Liver (tissue), 9 donors: ENCODE measurements around the gene SH3RF3. TPM values are rescaled to one million over a fixed set of nuclear protein-coding genes. Genes with fewer than 3 reads are reported as not detected.

Experiments used
- DNase-seq: peaks from one replicate; pipeline ENCODE4 v3.0.0-alpha.2; 2017; ENCODE audit warnings: low spot score
- H3K27ac ChIP-seq, 2 donors: one replicate each; pipeline ENCODE4 v1.7.0; 2013; ENCODE audit warnings: inconsistent platforms in 2 of 2, low read length in 2 of 2, control low read depth in 1 of 2, low read depth in 1 of 2, mild to moderate bottlenecking in 1 of 2
- H3K27me3 ChIP-seq, 4 donors: one replicate each; pipeline versions ENCODE4 v1.6.1 to v1.7.0; 2013; ENCODE audit warnings: low read length in 3 of 4, inconsistent platforms in 1 of 4, mild to moderate bottlenecking in 1 of 4, moderate library complexity in 1 of 4; ENCODE audit not compliant: control insufficient read depth in 4 of 4, insufficient read depth in 4 of 4
- H3K36me3 ChIP-seq, 4 donors: one replicate each; pipeline versions ENCODE4 v1.6.1 to v1.7.0; 2013; ENCODE audit warnings: low read length in 3 of 4, mild to moderate bottlenecking in 3 of 4, low read depth in 1 of 4, moderate library complexity in 1 of 4; ENCODE audit not compliant: control insufficient read depth in 4 of 4, insufficient read depth in 3 of 4
- H3K4me1 ChIP-seq, 4 donors: one replicate each; pipeline versions ENCODE4 v1.6.1 to v1.7.0; 2013; ENCODE audit warnings: low read length in 3 of 4, mild to moderate bottlenecking in 3 of 4, moderate library complexity in 1 of 4; ENCODE audit not compliant: control insufficient read depth in 4 of 4, insufficient read depth in 4 of 4
- H3K4me3 ChIP-seq, 3 donors: one replicate each; pipeline versions ENCODE4 v1.6.1 to v1.7.0; 2013; ENCODE audit warnings: low read length in 3 of 3, control low read depth in 1 of 3, low read depth in 1 of 3, mild to moderate bottlenecking in 1 of 3
- H3K9ac ChIP-seq, 2 donors: one replicate each; pipeline ENCODE4 v1.7.0; 2013; ENCODE audit warnings: low read length in 2 of 2, mild to moderate bottlenecking in 2 of 2, moderate library complexity in 2 of 2, control low read depth in 1 of 2, low read depth in 1 of 2
- H3K9me3 ChIP-seq, 4 donors: one replicate each; pipeline versions ENCODE4 v1.6.1 to v1.7.0; 2013; ENCODE audit warnings: low read length in 3 of 4; ENCODE audit not compliant: control insufficient read depth in 4 of 4
- CTCF ChIP-seq: fragments of 150-350 bp; IDR thresholded peaks from 2 replicates; pipeline ENCODE4 v1.5.1; 2017; ENCODE audit warnings: improper control_type of control experiment, low read depth, low read length; ENCODE audit not compliant: missing input control
- EGR1 ChIP-seq, 2 donors: IDR thresholded peaks; 2 replicates each; pipeline ENCODE4 v1.6.1; 2016 to 2018; ENCODE audit warnings: antibody characterized with exemption in 2 of 2, low read depth in 2 of 2
- FOXA1 ChIP-seq: IDR thresholded peaks from 2 replicates; pipeline ENCODE4 v1.6.1; 2016; ENCODE audit warnings: antibody characterized with exemption
- FOXA2 ChIP-seq: IDR thresholded peaks from 2 replicates; pipeline ENCODE4 v1.6.1; 2016; ENCODE audit warnings: antibody characterized with exemption
- HNF4A ChIP-seq, 2 donors: conservative IDR thresholded peaks; 2 replicates each; pipeline ENCODE4 v1.6.1; 2016; ENCODE audit warnings: antibody characterized with exemption in 2 of 2, mild to moderate bottlenecking in 2 of 2
- HNF4G ChIP-seq: IDR thresholded peaks from 2 replicates; pipeline ENCODE4 v1.6.1; 2016; ENCODE audit warnings: antibody characterized with exemption
- JUND ChIP-seq, 2 donors: IDR thresholded peaks; 2 replicates each; pipeline ENCODE4 v1.6.1; 2016; ENCODE audit warnings: antibody characterized with exemption in 2 of 2
- MAX ChIP-seq: IDR thresholded peaks from 2 replicates; pipeline ENCODE4 v1.6.1; 2016; ENCODE audit warnings: antibody characterized with exemption
- RAD21 ChIP-seq, 2 donors: IDR thresholded peaks; 2 replicates each; pipeline ENCODE4 v1.6.1; 2016; ENCODE audit warnings: antibody characterized with exemption in 2 of 2, mild to moderate bottlenecking in 2 of 2
- REST ChIP-seq: IDR thresholded peaks from 2 replicates; pipeline ENCODE4 v1.6.1; 2016; ENCODE audit warnings: antibody characterized with exemption, mild to moderate bottlenecking
- RXRA ChIP-seq, 2 donors: IDR thresholded peaks; 2 replicates each; pipeline ENCODE4 v1.6.1; 2017 to 2018; ENCODE audit warnings: antibody characterized with exemption in 2 of 2, mild to moderate bottlenecking in 1 of 2
- SP1 ChIP-seq: IDR thresholded peaks from 2 replicates; pipeline ENCODE4 v1.6.1; 2018; ENCODE audit warnings: antibody characterized with exemption, mild to moderate bottlenecking
- TAF1 ChIP-seq: conservative IDR thresholded peaks from 2 replicates; pipeline ENCODE4 v1.6.1; 2016; ENCODE audit warnings: antibody characterized with exemption, mild to moderate bottlenecking
- YY1 ChIP-seq: IDR thresholded peaks from 2 replicates; pipeline ENCODE4 v1.6.1; 2016; ENCODE audit warnings: antibody characterized with exemption, mild to moderate bottlenecking
- ZBTB33 ChIP-seq: IDR thresholded peaks from 2 replicates; pipeline ENCODE4 v1.6.1; 2016; ENCODE audit warnings: antibody characterized with exemption
- WGBS: extraction: QIAGEN DNeasy Blood & Tissue Kit; methylation state at CpG from one replicate; pipeline ENCODE4 v1.1.7; 2013; 5-methylcytosine and 5-hydroxymethylcytosine counted together
- polyA plus RNA-seq, 2 donors: library from polyadenylated mRNA; stranded (reverse) in 1 of 2; unstranded in 1 of 2; fragments of 200-250 nt in 1 of 2; fragments of >200 nt in 1 of 2; fragmentation: Nextera tagmentation in 1 of 2; extraction: Ambion mirVana in 1 of 2; gene quantifications; one replicate each; pipeline versions ENCODE4 v1.2.1 to v1.2.3, GENCODE V29; 2013 to 2015
- total RNA-seq, 2 donors: library from RNA; depleted of rRNA; stranded (reverse); fragments of >200 nt; gene quantifications; one replicate each; pipeline ENCODE4 v1.2.3, GENCODE V29; 2014
- donor health status: healthy.
- donor health status: healthy.
- donor health status: healthy.
- donor health status: healthy.
- donor health status: healthy.

The SH3RF3 gene
- total and polyA plus RNA-seq, 4 donors = 0.11 to 1.0 (median 0.54) TPM

- H3K4me1 ChIP-seq = no peaks in the 10 kb centered on the region
- DNase-seq = no peak
- no peak for TF ChIP-seq CTCF
- TF ChIP-seq RAD21 (IDR thresholded peaks at IDR 0.05) = no peak
- TF ChIP-seq JUND (IDR thresholded peaks at IDR 0.05) = no peak
- TF ChIP-seq ZBTB33 = no peak
- TF ChIP-seq SP1 = no peak
- TF ChIP-seq REST = no peak
- no peak for TF ChIP-seq TAF1
- TF ChIP-seq FOXA2 = no peak
- TF ChIP-seq FOXA1 = no peak
- no peak for TF ChIP-seq HNF4G
- no peak for TF ChIP-seq MAX
- TF ChIP-seq YY1 = no peak
- TF ChIP-seq EGR1 (IDR thresholded peaks at IDR 0.05; ENCODE audit: low read depth in 2 of 2) = no peak
- TF ChIP-seq HNF4A (conservative IDR thresholded peaks at IDR 0.05) = no peak
- no peak for TF ChIP-seq RXRA (IDR thresholded peaks at IDR 0.05)
- no peak overlapping the region for H3K4me3 ChIP-seq
- H3K9ac ChIP-seq = no peak overlapping the region
- WGBS = 95% methylated on average over 18 of the region's 18 CpGs
- no peak overlapping the region for H3K27ac ChIP-seq
- no peaks in the 10 kb centered on the region for H3K27me3 ChIP-seq
- no peaks in the 10 kb centered on the region for H3K36me3 ChIP-seq
- no peaks in the 10 kb centered on the region for H3K9me3 ChIP-seq
Measured at GRCh38 chr2:109342256-109342850, 213.3 kb downstream of the SH3RF3 start.

GRCh38 chr2:109342930-109343329 is 213.9 kb downstream of the SH3RF3 start:
- TF ChIP-seq HNF4G (no peak), EGR1 (IDR thresholded peaks at IDR 0.05; ENCODE audit: low read depth in 2 of 2) (no peak)
- no peaks in the 10 kb centered on the region for H3K27me3 ChIP-seq

More at GRCh38 chr2:109342930-109343329, 213.9 kb downstream of the SH3RF3 start:
- H3K9ac ChIP-seq = no peak overlapping the region
- H3K36me3 ChIP-seq = no peaks in the 10 kb centered on the region
- no peaks in the 10 kb centered on the region for H3K4me1 ChIP-seq
- no peak overlapping the region for H3K27ac ChIP-seq
- DNase-seq = no peak
- WGBS = 97% methylated on average over 6 of the region's 6 CpGs
- H3K4me3 ChIP-seq = no peak overlapping the region
- no peaks in the 10 kb centered on the region for H3K9me3 ChIP-seq
